Kidney (tissue), 11 donors: Measurements from ENCODE around the gene PSMD7. TPM values are rescaled to one million over a fixed set of nuclear protein-coding genes. Genes with fewer than 3 reads are reported as not detected.
"Not testable (repeated sequence)": the region's sequence is repeated elsewhere in the genome, so short reads cannot be mapped to it uniquely, and the experiment has no call there.

Experiments used
- DNase-seq, 5 donors: peaks; one replicate each; pipeline ENCODE4 v3.0.0-alpha.2; 2013 to 2020
- FAIRE-seq: peaks from 2 replicates; lab custom pipeline; 2012; peaks lifted over from hg19 to GRCh38; lab: Jason Lieb, UNC
- H3K27ac ChIP-seq, 2 donors: one replicate each; pipeline ENCODE4 v1.7.0; 2013; ENCODE audit warnings: low read depth in 2 of 2, low read length in 2 of 2, inconsistent platforms in 1 of 2
- H3K27me3 ChIP-seq: one replicate; pipeline ENCODE4 v1.7.1; 2013; ENCODE audit warnings: low read length, inconsistent platforms; ENCODE audit not compliant: control insufficient read depth, insufficient read depth
- H3K36me3 ChIP-seq, 3 donors: one replicate each; pipeline versions ENCODE4 v1.7.0 to v1.7.1; 2013; ENCODE audit warnings: low read length in 3 of 3, control low read depth in 1 of 3, inconsistent platforms in 1 of 3; ENCODE audit not compliant: insufficient read depth in 3 of 3, control insufficient read depth in 2 of 3
- H3K4me1 ChIP-seq, 3 donors: one replicate each; pipeline versions ENCODE4 v1.7.0 to v1.7.1; 2013; ENCODE audit warnings: low read length in 3 of 3, inconsistent platforms in 1 of 3, low read depth in 1 of 3; ENCODE audit not compliant: control insufficient read depth in 2 of 3, insufficient read depth in 2 of 3
- H3K4me3 ChIP-seq, 3 donors: one replicate each; pipeline versions ENCODE4 v1.7.0 to v1.8.1; 2013; ENCODE audit warnings: low read length in 3 of 3, control low read depth in 1 of 3, inconsistent platforms in 1 of 3
- H3K9ac ChIP-seq, 3 donors: one replicate each; pipeline versions ENCODE4 v1.7.0 to v1.7.1; 2013; ENCODE audit warnings: low read length in 3 of 3, control low read depth in 1 of 3, inconsistent platforms in 1 of 3
- H3K9me3 ChIP-seq, 3 donors: one replicate each; pipeline versions ENCODE4 v1.7.0 to v1.7.1; 2013; ENCODE audit warnings: low read length in 3 of 3, control low read depth in 1 of 3, inconsistent platforms in 1 of 3; ENCODE audit not compliant: control insufficient read depth in 2 of 3, insufficient read depth in 1 of 3
- intact Hi-C: fragments of 100-400 bp; cut with DNase I; formaldehyde crosslinking; loops from one replicate; pipeline ENCODE4 v1.11.1; 2022
- polyA plus RNA-seq: library from polyadenylated mRNA; stranded (reverse); fragments of 350-450 nt; fragmentation: Illumina TruSeq; extraction: RNeasy Lipid Tissue Mini Kit (QIAGEN cat#74804); gene quantifications from one replicate; pipeline ENCODE4 v1.2.3, GENCODE V29; 2014; ENCODE audit warnings: low read depth, low replicate concordance; ENCODE audit not compliant: insufficient read depth
- total RNA-seq: library from RNA; stranded (reverse); fragmentation: NEBNext Ultra II Directional; extraction: Animal tissue kit (Norgen Biotek cat#: 25700); gene quantifications from one replicate; pipeline ENCODE4 v1.2.1, GENCODE V29; 2021
- donor health status: control.
- donor health status: control.
- donor health status: DM: yes; HTN: yes; CAD: no.
- donor health status: Normal renal cell carcinoma (clear cell type).

The PSMD7 gene
- total and polyA plus RNA-seq, 2 donors from 2014 or later = 60.7 to 69.6 TPM

DNA sequence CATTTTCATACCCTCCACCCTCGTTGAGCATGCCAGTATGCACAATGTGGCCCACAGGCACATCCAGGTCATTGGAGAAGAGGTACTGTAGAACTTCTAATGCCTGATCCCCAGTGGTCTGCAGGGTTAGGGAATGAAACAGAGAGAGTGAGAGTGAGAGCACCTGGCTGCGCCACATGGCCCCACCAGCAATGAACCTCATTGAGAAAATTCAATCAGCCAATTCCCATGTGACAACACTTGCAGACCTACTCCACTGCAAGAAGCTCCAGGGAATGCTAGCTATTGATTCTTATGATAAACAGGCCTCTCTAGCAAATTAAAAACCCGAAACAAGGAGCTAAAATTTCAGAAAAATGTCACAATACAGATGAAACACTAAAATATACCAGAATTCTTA lies 40.9 kb downstream of the PSMD7 start:
- intact Hi-C loops, H3K27me3 ChIP-seq, H3K4me1 ChIP-seq, FAIRE-seq, H3K4me3 ChIP-seq, H3K9me3 ChIP-seq, H3K27ac ChIP-seq, H3K9ac ChIP-seq, DNase-seq, H3K36me3 ChIP-seq: not testable (repeated sequence)

DNA sequence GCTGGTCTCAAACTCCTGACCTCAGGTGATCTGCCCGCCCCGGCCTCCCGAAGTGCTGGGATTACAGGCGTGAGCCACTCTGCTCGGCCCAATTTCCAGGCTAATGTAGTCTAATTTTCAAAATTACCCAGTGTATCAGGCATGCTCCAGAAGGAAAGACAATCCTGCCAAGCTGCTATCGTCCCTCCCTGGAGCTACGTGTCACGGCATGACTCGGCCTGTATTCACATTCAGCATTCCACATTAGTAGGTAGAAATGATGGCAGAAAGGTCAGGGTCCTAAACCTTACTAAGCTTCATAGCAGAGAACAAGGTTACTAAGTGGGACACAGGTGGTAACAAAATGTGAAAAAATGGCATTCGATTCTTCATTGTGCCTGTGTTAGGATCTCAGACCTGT lies 42.6 kb downstream of the PSMD7 start:
- H3K9me3 ChIP-seq, H3K27ac ChIP-seq, H3K4me1 ChIP-seq, H3K9ac ChIP-seq, H3K4me3 ChIP-seq, H3K27me3 ChIP-seq, intact Hi-C loops, H3K36me3 ChIP-seq, FAIRE-seq, DNase-seq: not testable (repeated sequence)

GRCh38 chr16:74353038-74353437 lies 56.4 kb downstream of the PSMD7 start:
- H3K27me3 ChIP-seq, H3K4me3 ChIP-seq, H3K9me3 ChIP-seq, H3K27ac ChIP-seq, H3K9ac ChIP-seq, intact Hi-C loops, DNase-seq, H3K4me1 ChIP-seq, FAIRE-seq: not testable (repeated sequence)
- H3K36me3 ChIP-seq = peaks cover 2 to 13% (median 5%) of the 10 kb centered on the region in 3 donors

Other genes with a start within 250 kb of the PSMD7 start
- gene NPIPB15, start 79.5 kb downstream of the PSMD7 start, total RNA-seq = 5.2 TPM
- gene NPIPB15, start 79.5 kb downstream of the PSMD7 start, polyA plus RNA-seq = not detected
- 5.3 TPM for gene CLEC18B, start 124.7 kb downstream of the PSMD7 start, total RNA-seq
- 46.1 TPM for gene CLEC18B, start 124.7 kb downstream of the PSMD7 start, polyA plus RNA-seq